ENCODE measurements around the gene TUNAR.

TUNAR gene

DNA sequence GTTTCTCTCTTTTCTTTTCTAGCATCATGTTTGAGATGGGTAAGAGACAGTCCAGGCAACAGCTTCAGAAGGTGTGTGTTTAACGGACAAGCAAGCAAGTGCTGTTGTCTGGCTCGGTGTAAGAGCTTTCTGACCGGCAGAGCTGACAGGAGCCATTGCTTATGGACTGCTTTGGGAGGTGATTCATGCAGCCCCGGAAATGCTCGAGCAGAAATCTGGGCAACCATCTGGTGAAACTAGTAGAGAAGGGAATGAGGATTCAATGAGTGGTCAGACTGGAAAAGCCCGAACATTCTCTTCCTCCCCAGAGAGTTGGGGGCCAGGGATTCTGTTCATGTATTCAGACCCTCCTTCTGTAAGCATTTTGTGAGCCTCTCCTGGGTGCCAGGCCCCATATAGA, 24.4 kb downstream of the TUNAR start:
- peaks cover 5% of the 10 kb centered on the region for H3K27me3 ChIP-seq (ENCODE audit: insufficient read depth, low read length, poor library complexity, severe bottlenecking)
- H3K36me3 ChIP-seq (ENCODE audit: insufficient read depth, low read length), result no peaks in the 10 kb centered on the region
- H3K4me2 ChIP-seq (ENCODE audit: low read depth, low read length, poor library complexity, severe bottlenecking), result no peak overlapping the region
- H3K9me3 ChIP-seq (ENCODE audit: insufficient read depth, low read depth, low read length), result no peaks in the 10 kb centered on the region
- no peaks in the 10 kb centered on the region for H3K4me1 ChIP-seq (ENCODE audit: insufficient read depth, low read length, poor library complexity, severe bottlenecking)
- H3F3A ChIP-seq (ENCODE audit: low read depth), result no peaks in the 10 kb centered on the region
- H3K9me2 ChIP-seq (replicated peaks; ENCODE audit: low read depth, low read length), result no peaks in the 10 kb centered on the region
- TF ChIP-seq, protein P1, sequence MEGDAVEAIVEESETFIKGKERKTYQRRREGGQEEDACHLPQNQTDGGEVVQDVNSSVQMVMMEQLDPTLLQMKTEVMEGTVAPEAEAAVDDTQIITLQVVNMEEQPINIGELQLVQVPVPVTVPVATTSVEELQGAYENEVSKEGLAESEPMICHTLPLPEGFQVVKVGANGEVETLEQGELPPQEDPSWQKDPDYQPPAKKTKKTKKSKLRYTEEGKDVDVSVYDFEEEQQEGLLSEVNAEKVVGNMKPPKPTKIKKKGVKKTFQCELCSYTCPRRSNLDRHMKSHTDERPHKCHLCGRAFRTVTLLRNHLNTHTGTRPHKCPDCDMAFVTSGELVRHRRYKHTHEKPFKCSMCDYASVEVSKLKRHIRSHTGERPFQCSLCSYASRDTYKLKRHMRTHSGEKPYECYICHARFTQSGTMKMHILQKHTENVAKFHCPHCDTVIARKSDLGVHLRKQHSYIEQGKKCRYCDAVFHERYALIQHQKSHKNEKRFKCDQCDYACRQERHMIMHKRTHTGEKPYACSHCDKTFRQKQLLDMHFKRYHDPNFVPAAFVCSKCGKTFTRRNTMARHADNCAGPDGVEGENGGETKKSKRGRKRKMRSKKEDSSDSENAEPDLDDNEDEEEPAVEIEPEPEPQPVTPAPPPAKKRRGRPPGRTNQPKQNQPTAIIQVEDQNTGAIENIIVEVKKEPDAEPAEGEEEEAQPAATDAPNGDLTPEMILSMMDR (conservative IDR thresholded peaks at IDR 0.05; ENCODE audit: low read length), result no peak
- TF ChIP-seq EZH2phosphoT487 (IDR thresholded peaks at IDR 0.05; ENCODE audit: borderline replicate concordance), result no peak
- H2AFZ ChIP-seq (ENCODE audit: low read length), result no peak overlapping the region
- H4K20me1 ChIP-seq (ENCODE audit: insufficient read depth, low read length, poor library complexity, severe bottlenecking), result no peaks in the 10 kb centered on the region
- H3K79me2 ChIP-seq (ENCODE audit: insufficient read depth, low read length), result no peaks in the 10 kb centered on the region
- no peak overlapping the region for H3K4me3 ChIP-seq (ENCODE audit: low read length, poor library complexity, severe bottlenecking)
- no peak overlapping the region for H3K9ac ChIP-seq (ENCODE audit: low read depth, low read length, poor library complexity, severe bottlenecking)

DNA sequence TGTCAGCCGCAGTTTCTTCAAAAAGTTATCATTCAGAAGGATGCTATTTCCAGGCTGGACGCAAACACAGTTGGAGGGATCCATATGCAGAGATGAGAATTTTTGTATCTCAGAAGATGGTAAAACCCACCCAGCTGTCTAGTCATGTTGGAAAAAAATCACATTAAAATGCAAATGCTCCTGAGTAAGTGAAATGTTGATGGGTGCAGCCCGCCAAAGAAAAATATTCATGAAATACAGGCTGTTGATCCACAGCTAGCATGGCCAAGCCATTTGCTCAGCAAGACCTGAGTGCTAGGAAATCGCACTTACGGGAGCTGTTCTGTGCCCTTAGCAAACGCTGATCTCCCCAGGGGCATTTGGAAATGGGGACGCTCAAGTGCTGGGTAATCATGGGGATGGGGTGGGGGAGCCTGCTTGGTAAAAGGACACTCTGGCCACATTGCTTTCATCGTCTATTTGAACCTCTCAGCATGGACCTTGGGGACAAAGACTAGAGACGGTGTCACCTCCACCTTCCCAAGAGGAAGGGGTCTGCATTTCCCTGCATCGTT, 25.7 kb downstream of the TUNAR start:
- Histone ChIP-seq H3K4me1 (ENCODE audit: insufficient read depth, low read length, poor library complexity, severe bottlenecking) (no peaks in the 10 kb centered on the region), H3K9me2 (replicated peaks; ENCODE audit: low read depth, low read length) (no peaks in the 10 kb centered on the region), H3K9me3 (ENCODE audit: insufficient read depth, low read depth, low read length) (no peaks in the 10 kb centered on the region), H3K27me3 (ENCODE audit: insufficient read depth, low read length, poor library complexity, severe bottlenecking) (peaks cover 5% of the 10 kb centered on the region), H3K4me3 (ENCODE audit: low read length, poor library complexity, severe bottlenecking) (no peak overlapping the region), H4K20me1 (ENCODE audit: insufficient read depth, low read length, poor library complexity, severe bottlenecking) (no peaks in the 10 kb centered on the region), H3K36me3 (ENCODE audit: insufficient read depth, low read length) (no peaks in the 10 kb centered on the region), H2AFZ (ENCODE audit: low read length) (no peak overlapping the region), H3K79me2 (ENCODE audit: insufficient read depth, low read length) (no peaks in the 10 kb centered on the region), H3K9ac (ENCODE audit: low read depth, low read length, poor library complexity, severe bottlenecking) (no peak overlapping the region), H3K4me2 (ENCODE audit: low read depth, low read length, poor library complexity, severe bottlenecking) (no peak overlapping the region), H3F3A (ENCODE audit: low read depth) (no peaks in the 10 kb centered on the region)
- TF ChIP-seq, protein P1 (conservative IDR thresholded peaks at IDR 0.05; ENCODE audit: low read length), result no peak
- no peak for TF ChIP-seq EZH2phosphoT487 (IDR thresholded peaks at IDR 0.05; ENCODE audit: borderline replicate concordance)

DNA sequence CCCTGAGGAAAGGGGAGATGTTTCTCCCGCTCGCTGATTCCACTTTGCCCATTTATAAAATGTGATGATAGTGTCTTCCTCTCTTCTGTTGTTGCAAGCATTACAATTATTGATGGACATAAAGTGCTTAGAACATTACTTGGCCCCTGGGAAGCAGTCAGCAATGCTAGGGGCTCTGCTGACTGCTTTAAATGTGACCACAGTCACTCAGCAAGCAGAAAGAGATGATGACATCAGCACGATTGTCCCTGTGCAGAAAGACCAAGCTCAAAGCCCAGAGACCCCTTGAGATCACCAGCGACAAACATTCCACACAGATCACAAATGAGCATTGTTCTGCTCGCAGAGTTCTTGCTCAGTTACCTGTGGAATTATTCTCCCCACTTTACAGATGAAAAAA, 26.5 kb downstream of the TUNAR start:
- Histone ChIP-seq H3K36me3 (ENCODE audit: insufficient read depth, low read length) (no peaks in the 10 kb centered on the region), H3K27me3 (ENCODE audit: insufficient read depth, low read length, poor library complexity, severe bottlenecking) (peaks cover 5% of the 10 kb centered on the region), H4K20me1 (ENCODE audit: insufficient read depth, low read length, poor library complexity, severe bottlenecking) (no peaks in the 10 kb centered on the region), H3F3A (ENCODE audit: low read depth) (no peaks in the 10 kb centered on the region), H3K79me2 (ENCODE audit: insufficient read depth, low read length) (no peaks in the 10 kb centered on the region), H3K9me2 (replicated peaks; ENCODE audit: low read depth, low read length) (no peaks in the 10 kb centered on the region), H3K9ac (ENCODE audit: low read depth, low read length, poor library complexity, severe bottlenecking) (no peak overlapping the region), H3K9me3 (ENCODE audit: insufficient read depth, low read depth, low read length) (no peaks in the 10 kb centered on the region), H3K4me2 (ENCODE audit: low read depth, low read length, poor library complexity, severe bottlenecking) (no peak overlapping the region), H2AFZ (ENCODE audit: low read length) (no peak overlapping the region), H3K4me3 (ENCODE audit: low read length, poor library complexity, severe bottlenecking) (no peak overlapping the region), H3K4me1 (ENCODE audit: insufficient read depth, low read length, poor library complexity, severe bottlenecking) (no peaks in the 10 kb centered on the region)
- no peak for TF ChIP-seq EZH2phosphoT487 (IDR thresholded peaks at IDR 0.05; ENCODE audit: borderline replicate concordance)
- TF ChIP-seq, protein P1 (conservative IDR thresholded peaks at IDR 0.05; ENCODE audit: low read length), result no peak

Data from Loucy (cell line).